ENCODE measurements around the gene ZNF296.

Gene ZNF296

DNA sequence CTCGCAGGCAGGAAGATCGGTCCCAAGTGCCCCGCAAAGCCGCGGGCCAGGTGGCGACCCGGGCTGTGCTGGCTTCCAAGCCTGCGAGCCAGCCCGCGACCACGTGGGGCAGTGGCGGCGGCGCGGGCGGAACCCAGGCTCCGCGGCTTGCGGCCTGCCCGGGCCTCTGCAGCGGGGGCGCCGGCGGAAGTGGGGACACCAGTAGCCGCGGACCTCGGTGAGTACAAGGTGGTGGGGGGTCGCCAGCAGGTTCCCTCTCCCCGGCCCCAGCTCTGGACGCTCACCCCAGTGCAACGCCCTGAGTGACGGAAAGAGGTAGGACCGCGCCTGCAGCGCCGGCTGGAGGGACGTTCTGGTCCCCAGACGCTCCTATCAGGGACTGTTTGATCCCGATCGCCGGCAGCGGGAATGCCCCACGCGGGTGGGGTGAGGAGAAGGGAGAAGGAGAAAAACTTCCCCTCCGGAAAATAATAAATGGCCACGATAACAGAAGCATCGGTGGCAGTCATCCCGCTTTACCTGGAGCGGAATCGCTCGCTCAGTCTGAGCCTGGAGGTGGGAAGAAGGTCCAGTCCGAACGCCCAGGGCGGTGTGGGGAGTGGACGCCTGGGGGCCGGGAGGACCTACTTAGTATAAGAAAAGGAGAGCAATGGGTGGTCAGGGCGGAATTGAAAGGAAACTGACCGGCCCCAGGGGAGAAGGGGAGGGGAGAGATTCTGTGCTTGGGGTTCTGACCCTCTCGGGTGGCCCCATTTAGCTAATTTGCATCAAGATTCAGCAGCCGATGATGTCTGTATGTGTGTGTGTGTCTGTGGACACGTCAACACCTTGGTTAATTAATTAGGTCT, 3.0 kb upstream of the ZNF296 start, which contains the start of gene GEMIN7:
Gene GEMIN7, plus strand, starts transcription at position 198 of the 848 bp plus-strand sequence. CDS start 10,855 bp downstream, outside the sequence.
- peak; percentile 74 to 82 for DNase-seq

DNA sequence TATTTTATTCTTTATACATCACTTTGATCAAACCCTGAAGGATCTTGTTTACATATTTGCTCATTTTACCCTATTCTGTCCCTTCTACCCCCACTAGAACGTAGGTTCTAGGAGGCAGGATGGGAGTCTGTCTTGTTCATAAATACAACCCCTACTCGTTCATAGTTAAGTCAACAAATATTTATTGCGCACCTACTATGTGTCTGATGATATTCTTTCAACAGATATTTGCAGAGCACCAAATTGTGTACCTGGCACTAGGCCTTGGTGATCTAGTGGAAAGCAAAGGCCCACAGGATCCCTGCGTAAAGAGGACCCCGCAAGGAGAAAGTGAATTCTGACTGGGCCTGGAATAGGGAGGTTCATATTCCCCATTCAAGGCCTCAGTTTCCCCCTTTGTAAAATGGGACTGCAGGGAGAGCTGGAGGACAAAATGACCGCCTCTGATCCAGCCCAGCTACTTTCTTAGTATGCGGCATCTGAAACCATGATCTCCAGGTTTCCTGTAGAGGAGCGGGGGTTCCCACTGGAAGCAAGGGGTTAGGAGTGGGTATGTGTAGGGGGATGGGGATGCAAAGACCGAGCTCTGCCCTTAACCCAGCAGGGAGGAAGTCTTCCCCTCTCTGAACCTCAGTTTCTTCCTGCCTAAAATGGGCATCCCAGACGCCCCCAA, 2.2 kb upstream of the ZNF296 start:
- no peak for DNase-seq

DNA sequence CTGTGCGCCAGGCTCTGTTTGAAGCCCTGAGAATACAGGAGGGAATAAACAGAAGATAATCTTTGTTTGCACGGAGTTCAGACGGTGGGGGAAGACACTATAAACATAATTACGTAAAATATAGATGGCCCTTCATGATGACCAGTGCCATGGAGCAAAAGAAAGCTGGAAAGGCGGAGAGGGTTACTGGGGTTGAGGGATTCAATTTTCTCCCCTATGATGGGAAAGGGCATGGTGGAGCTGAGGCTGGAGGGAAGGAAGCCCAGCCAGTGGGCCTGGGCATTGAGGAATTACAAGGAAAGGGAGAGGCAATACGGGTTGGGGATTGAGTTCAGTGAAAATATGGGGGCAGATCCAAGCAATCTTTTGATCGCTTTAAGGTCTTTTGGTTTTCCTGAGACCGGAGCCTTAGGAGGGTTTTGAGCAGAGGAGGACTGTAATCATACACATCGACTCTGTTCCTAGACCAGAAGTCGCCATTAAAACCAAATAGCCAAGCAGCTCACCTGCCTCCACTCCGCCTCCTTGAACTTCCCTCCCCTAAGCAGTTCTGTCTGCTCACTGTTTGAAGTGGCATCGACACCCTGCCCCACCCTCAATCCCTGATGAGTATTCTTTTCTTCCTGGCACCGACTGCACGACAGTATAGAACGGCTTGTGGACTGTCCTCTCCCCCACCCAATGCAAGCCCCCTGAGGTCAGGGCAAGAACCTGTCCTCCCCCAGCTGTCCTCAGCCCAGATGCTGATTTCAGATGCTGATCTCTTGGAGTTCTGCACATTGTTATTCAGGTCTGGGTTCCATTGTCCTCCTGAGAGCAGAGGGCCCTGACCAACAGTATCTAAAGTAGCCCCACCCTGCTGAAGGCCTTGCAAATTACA, 813 bp upstream of the ZNF296 start:
- DNase-seq, result no peak

DNA sequence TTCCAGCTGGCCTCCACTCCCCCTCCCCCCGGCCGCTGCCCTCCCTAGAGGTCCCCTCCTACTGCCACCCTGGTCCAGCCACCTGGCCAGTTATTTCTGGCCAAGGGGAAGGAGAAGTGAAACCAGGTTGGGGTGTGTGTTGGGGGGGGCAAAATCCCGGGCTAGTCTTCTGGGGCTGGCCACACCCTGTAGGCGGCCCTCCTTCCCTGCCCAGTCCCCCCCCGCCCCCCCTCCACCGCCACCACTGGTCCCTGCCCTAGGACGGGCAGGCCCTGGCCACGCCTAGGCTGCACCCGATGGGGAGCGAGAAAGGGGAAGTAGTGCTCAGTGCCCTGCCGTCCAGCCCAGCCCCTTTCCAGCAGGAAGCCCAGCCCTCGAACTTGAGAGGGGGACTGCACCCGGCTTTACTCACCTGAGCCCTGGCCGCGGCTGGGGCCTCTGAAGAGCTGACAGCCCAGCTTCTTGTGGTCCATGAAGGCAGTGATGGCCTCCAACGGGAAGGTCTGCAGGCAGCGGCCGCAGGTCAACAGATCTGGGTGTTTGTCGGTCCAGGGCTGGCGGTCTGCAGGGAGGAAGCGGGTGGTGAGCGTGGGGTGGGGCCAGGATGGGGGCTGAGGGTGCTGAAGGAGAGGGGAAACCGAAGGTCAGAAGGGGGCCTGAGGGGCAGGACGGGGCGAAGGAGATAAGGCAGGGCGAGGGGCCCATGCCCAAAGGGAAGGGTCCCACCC, 813 bp downstream of the ZNF296 start:
- DNase-seq, result peak; percentile 65 to 86

DNA sequence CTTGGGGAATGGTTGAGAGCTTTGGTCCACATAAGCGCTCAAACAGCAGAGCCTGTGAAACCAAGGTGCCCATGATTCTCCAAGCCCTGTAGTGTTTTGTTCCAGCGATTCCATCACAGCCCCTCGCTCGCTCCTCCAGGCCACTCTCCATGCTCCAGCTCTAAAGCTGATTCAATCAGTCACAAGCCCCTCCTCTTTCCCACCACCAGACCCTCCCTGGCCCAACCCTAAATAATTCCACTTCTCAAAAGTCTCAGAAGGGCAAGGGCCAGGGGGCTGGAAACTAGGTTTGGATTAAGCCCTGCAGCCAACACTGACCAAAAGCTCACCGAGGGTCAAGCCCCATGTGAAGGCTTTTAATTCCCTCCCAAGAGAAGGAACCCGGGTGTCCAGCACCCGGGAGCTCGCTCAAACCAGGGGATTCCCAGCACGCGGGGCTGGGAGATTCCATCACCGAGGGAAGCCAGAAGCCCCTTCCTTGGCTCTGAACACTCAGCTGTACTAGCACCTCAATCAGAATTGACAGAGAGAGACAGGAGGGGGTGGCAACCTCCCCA, 1.5 kb downstream of the ZNF296 start:
- DNase-seq, result no peak

DNA sequence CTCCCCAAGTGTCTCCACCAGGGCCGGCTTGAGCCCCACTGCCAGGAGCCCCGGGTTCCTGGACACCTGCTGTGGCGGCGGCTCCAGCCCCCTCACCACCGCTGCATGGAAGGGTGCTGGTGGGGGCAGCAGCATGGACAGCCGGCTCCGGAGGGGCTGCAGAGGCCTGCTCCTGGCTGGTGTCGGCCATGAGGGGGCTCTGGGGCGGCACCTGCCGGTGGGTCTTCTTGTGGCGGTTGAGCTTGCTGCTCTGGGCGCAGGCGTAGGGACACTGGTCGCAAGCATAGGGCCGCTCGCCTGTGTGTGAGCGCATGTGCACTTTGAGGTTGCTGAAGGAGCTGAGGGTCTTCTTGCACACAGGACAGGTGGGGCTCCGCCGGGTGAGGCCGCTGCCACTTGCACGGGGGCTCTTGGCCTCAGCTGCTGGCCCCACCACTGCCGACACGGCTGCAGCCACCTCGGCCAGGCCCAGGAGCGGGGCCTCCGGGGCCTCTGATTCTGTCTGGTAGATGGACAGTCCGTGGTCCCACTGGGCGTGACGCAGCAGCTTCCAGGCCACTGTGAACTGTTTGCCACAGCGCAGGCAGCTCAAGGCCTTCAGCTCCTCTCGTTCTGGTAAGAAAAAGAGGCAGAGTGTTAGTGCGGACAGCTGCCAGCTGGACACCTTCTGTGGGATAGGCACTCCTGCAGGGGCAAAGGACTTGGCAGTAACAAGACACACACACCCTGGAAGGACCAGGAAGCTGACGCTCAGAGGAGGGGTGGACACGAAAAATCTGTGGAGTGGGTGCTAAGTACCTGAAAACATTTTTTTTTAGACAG, 4.1 kb downstream of the ZNF296 start:
- no peak for DNase-seq

DNA sequence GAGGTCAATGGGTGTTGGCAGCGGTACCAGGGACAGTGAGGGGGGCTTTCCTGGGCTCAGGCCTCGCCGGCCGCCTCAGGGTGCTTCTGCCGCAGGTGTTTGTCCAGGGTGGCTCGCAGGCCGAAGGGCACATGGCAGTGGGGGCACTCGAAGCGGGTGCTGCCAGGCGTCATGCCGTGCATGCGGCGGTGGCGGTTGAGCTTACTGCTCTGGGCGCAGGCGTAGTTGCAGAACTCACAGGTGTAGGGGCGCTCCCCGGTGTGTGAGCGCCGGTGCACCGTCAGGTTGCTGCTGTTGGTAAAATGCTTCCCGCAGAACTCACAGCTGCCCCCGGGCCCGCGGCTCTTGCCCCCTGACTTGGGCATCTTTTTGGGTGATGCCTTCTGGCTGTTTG, 4.7 kb downstream of the ZNF296 start:
- DNase-seq, result no peak

DNA sequence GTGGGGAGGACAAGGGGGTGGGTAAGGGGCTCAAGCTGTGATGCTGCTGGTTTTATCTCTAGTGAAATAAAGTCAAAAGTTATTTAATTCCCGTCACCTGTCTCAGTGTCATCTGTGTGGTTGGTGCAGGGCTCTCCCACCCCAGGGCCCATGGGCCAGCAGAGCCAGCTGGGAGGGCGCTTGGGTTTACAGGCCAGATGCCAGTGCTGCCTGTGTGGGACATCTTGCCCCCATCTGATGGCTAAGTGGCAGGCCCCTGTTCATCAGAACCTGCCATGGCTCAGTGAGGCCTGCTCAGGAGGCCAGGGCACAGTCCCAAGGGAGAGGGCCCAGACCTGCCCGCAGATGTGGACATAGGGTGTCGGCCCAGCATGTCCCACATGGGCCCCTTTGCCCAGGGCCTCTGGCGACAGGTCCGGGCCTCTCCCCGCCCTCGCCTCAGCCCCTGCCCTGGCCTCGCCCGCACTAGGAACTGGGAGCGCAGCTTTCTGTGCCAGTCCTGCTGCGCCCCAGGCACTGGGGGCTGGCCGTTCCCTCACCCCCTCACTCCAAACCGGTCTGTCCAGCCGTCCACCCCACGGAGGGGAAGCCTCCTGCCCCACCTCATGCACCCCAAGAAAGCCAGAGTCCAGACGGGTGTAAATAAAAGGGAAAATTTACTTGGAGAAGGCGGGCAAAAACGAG, 5.3 kb downstream of the ZNF296 start:
- DNase-seq, result no peak

DNA sequence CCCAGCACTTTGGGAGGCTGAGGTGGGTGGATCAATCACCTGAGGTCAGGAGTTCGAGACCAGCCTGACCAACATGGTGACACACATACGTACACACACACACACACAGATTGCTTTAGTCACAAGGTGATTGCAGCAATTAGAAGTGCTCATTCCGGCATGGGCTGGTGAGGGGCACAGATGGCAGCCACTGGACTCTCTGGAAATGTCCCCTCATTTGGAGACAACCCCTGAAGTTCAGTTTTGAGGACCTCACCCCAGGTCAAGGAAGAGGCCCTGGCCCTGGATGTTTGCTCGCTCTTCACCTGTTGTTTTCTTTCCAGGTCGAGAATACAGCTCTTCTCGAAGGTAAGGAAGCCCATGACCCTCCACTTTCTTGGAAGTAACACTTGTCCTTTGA, 6.1 kb downstream of the ZNF296 start:
- no peak for DNase-seq

DNA sequence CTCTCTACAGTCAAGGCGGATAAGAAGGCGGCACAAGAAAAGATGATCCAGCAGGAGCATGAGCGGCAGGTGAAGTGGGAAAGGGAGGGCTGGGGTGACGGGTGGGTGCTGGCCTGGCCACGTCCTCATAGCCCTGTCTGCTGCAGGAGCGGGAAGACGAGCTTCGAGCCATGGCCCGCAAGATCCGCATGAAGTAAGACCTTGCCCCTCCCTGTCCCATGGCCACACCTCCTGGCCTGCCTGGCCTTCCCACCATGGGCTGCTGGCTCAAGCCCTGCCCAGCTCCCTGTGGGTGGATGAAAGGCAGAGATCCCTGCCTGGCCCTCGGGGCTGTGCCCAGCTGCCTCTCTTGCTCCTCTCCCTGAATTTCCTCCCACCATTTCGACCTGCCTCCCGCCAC, 7.2 kb downstream of the ZNF296 start:
- no peak for DNase-seq

DNA sequence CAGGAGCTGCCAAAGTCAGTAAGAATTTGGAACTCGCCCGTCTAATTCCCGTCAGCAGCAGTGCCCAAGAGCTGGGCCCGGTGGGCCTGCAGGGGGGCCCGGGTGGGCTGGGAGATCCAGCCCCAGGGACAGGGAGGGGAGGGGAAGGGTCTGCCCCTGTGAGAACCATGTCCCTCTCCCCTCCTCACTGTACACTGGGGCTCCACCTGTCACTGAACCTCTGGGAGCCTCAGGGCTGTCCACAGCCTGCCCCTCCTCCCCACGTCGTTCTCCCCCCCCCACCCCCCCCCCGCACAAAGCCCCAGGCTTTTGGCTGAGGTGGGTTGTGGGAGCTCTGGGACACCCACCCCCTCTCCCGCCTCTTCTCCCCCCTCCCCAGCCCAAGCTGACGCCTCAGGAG, 8.2 kb downstream of the ZNF296 start:
- no peak for DNase-seq

DNA sequence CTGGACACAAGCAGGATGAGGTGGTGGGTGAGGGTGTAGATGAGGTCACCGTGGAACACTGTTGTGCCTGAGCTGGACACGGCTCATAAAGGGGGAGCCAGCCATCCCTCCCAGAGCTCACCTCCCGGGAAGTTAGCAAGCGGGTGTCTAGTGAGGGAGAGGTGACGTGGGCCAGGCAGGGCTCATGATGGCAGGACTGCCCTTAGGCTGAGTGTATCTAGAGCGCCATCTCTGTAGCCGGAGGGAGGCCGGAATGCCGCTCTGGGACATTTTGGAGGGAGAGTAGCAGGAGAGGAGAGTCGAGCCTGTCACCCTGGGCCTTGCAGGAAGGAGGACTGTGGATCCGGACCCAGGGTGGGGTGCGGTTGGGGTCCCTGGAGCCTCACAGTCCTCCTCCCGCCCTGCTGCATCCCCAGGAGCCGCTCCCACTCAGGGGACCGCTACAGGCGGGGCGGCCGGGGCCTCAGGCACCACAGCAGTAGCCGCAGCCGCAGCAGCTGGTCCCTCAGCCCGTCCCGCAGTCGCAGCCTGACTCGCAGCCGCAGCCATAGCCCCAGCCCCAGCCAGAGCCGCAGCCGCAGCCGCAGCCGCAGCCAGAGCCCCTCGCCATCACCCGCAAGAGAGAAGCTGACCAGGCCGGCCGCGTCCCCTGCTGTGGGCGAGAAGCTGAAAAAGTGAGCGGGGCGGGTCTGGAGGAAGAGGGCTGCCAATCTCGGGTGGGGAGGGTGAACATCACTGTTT, 9.2 kb downstream of the ZNF296 start:
- no peak for DNase-seq

DNA sequence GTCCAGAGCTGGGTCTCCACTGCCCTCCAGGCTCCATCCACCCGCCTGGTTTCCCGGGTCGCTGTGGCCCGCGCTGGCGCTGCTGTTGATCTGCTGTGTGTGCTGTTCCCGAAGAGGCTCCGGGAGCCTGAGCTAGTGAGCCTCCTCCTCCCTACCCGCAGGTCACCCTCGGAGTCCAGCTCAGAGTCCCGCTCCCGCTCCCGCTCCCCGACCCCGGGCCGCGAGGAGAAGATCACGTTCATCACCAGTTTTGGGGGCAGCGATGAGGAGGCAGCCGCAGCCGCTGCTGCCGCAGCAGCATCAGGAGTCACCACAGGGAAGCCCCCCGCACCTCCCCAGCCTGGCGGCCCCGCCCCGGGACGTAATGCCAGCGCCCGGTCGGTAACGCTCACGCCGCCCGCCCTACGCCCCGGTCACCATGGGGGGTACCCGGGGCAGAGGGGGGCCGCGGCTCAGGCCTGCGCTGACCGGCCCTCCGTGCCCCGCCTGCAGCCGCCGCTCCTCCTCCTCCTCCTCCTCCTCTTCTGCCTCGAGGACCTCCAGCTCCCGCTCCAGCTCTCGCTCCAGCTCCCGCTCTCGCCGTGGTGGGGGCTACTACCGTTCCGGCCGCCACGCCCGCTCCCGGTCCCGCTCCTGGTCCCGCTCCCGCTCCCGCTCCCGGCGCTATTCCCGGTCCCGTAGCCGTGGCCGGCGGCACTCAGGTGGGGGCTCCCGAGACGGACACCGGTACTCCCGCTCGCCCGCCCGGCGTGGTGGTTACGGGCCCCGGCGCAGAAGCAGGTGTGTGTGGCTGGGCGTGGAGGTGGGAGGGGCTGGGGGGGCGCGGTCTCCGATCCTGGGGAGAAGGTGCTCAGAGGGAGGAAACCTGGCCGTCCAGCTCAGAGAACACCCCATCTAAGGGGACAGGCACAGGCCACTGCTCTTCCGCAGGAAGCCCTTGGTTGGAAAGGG, 12.2 kb downstream of the ZNF296 start:
- no peak for DNase-seq

DNA sequence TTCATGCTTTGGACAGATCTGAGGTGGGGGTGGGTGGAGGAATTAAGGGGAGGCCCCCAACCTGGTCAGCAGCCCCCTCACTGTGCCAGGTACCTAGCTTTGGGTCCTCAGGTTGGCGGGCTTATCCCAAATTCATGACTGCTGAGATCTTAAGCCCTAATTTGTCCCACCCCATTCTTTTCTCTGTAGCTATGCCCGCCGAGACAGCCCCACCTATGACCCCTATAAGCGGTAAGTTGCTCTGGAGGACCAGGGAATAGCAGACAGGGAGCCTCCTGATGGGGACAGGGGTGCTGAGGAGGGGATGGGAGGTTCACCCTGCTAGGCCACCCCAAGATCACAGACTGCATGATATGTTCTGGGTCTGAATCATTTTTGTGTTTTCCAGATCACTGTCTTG, 14.3 kb downstream of the ZNF296 start:
- no peak for DNase-seq

DNA sequence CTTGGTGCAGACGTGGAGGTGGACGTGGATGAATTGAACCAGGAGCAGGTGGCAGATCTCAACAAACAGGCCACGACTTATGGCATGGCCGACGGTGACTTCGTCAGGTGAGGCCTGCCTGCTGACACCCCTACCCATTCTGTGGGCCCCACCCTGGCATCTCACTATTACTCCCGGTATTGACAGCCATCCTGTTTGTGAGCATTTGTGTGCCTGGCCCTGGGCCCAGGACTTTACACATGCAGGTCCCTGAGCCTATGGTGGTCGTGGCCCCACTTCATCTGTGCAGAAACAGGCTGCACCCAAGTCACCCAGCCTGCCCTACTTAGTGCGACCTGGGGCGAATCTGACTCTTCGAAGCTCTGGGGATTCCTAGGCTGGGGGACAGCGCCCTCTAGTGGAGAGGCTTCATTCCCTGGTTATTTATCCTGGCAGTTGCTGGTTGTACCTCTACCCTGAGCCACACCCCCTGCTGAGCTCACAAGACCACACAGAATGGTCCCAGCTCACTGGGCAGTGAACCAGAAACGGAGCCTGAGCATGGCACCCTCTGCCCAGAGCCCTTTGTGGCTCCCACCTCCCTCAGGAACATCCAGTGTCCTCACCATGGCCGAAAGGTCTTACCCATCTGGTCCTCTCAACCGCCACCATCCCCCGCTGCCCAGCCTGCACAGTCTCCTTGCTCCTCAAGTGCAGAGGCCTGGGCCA, 16.9 kb downstream of the ZNF296 start:
- DNase-seq, result peak; percentile 79 to 87

DNA sequence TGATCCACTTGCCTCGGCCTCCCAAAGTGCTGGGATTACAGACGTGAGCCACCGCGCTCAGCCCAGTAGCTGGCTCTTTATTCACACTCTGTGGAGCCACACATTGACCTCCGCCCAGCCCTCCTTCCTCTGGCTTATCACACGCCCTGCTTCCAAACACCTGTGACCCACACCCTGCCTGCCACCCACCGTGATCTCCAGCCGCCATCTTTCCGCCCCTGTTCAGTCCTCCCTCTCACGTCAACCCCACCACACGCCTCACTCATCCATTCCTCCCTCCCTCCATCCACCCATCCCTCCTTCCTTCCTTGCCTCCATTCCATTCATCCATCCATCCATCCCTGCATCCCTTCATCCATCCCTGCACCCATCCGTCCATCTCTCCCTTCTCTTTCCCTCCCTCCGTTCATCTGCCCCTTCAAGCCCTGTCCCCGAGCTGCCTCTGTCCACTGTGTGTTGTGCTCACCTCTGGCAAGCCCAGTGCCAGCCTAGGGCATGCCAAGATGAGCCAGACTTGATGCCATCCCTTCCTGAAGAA, 17.6 kb downstream of the ZNF296 start:
- DNase-seq, result no peak

DNA sequence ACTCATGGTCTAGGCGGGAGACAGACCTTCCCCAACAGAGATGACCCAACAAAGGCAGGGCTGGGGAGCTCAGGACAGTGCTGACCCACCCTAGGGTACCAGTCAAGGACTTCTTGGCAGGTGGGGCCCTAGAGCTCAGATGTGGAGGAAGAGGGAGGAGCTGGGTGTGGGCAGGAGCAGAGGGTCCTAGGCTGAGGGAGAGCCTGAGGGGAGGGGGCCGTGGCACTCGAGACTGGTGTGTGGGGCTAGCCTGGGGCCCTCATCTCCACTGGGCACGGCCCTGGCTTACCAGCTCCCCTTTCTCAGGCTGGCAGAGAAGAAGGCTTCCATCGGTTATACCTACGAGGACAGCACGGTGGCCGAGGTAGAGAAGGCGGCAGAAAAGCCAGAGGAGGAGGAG, 18.8 kb downstream of the ZNF296 start:
- DNase-seq, result no peak

DNA sequence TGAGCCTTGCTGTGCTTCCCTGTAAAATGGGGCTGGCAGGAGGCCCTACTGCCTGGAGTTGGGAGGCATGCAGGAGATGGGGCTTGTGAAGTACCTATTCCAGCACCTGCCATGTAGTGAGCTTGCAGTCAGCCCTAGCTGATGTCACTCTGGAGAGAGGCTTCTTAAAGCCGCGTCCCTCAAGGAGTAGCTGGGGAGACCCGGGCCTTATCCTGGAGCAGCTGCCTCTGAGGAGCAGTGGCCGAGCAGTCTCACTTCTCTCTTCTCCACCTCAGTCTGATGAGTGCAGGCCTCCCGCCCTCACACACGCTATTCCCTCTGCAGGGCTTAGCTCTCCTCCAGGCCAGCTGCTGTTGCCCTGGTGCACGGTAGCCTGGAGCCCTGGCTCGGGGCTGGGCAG, 19.4 kb downstream of the ZNF296 start:
- DNase-seq, result no peak
